ENCODE measurements around the gene ZG16.

GRCh38 chr16:29744541-29745101 lies 33.4 kb upstream of the ZG16 start:
- no peak for TF ChIP-seq CTCF (IDR thresholded peaks at IDR 0.05 in 2 of 3, conservative IDR thresholded peaks at IDR 0.05 in 1 of 3; ENCODE audit: borderline replicate concordance in 1 of 3, insufficient read depth in 1 of 3, low read depth in 2 of 3, low read length in 2 of 3)
- TF ChIP-seq ZBTB33 (IDR thresholded peaks at IDR 0.05; ENCODE audit: extremely low read depth, insufficient replicate concordance, low read length): no peak
- no peak for TF ChIP-seq EGR1 (IDR thresholded peaks at IDR 0.05; ENCODE audit: low read depth)
- no peak for TF ChIP-seq POLR2A (IDR thresholded peaks at IDR 0.05; ENCODE audit: borderline replicate concordance, extremely low read depth, insufficient read depth, insufficient read length)
- TF ChIP-seq CEBPB (IDR thresholded peaks at IDR 0.05; ENCODE audit: low read depth): no peak
- no peak for TF ChIP-seq EZH2 (IDR thresholded peaks at IDR 0.05)
- TF ChIP-seq, protein P1, sequence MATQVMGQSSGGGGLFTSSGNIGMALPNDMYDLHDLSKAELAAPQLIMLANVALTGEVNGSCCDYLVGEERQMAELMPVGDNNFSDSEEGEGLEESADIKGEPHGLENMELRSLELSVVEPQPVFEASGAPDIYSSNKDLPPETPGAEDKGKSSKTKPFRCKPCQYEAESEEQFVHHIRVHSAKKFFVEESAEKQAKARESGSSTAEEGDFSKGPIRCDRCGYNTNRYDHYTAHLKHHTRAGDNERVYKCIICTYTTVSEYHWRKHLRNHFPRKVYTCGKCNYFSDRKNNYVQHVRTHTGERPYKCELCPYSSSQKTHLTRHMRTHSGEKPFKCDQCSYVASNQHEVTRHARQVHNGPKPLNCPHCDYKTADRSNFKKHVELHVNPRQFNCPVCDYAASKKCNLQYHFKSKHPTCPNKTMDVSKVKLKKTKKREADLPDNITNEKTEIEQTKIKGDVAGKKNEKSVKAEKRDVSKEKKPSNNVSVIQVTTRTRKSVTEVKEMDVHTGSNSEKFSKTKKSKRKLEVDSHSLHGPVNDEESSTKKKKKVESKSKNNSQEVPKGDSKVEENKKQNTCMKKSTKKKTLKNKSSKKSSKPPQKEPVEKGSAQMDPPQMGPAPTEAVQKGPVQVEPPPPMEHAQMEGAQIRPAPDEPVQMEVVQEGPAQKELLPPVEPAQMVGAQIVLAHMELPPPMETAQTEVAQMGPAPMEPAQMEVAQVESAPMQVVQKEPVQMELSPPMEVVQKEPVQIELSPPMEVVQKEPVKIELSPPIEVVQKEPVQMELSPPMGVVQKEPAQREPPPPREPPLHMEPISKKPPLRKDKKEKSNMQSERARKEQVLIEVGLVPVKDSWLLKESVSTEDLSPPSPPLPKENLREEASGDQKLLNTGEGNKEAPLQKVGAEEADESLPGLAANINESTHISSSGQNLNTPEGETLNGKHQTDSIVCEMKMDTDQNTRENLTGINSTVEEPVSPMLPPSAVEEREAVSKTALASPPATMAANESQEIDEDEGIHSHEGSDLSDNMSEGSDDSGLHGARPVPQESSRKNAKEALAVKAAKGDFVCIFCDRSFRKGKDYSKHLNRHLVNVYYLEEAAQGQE (IDR thresholded peaks at IDR 0.05; ENCODE audit: low read depth): no peak
- no peak for TF ChIP-seq RAD21 (IDR thresholded peaks at IDR 0.05; ENCODE audit: low read depth)
